GM23338 (cell line): ENCODE results near the gene ART1.
"Not testable (repeated sequence)": the region's sequence is repeated elsewhere in the genome, so short reads cannot be mapped to it uniquely, and the experiment has no call there.

Experiments used
- CREB1 ChIP-seq: fragments of 250-450 bp; sonication (Bioruptor Pico); IDR thresholded peaks from 2 replicates; pipeline ENCODE4 v1.5.0; 2020; ENCODE audit warnings: low read depth, mild to moderate bottlenecking, moderate library complexity
- CTCF ChIP-seq, 2 experiments: fragments of 200-600 bp in 1 of 2; sonication (generic) in 1 of 2; conservative IDR thresholded peaks; 2 replicates each; pipeline versions ENCODE4 v1.5.1 to v1.6.1; 2016 to 2017; ENCODE audit warnings: antibody characterized with exemption in 2 of 2, low read depth in 2 of 2, mild to moderate bottlenecking in 2 of 2, moderate library complexity in 1 of 2
- EZH2 ChIP-seq: fragments of 200-600 bp; sonication (generic); IDR thresholded peaks from one replicate; pipeline ENCODE4 v1.8.0; 2017; ENCODE audit warnings: antibody characterized with exemption, mild to moderate bottlenecking, low read depth; ENCODE audit not compliant: unreplicated experiment
- EZH2phosphoT487 ChIP-seq: fragments of 200-600 bp; sonication (generic); IDR thresholded peaks from one replicate; pipeline ENCODE4 v1.8.1; 2018; ENCODE audit warnings: antibody characterized with exemption; ENCODE audit not compliant: unreplicated experiment
- JUNB ChIP-seq: IDR thresholded peaks from one replicate; pipeline ENCODE4 v1.6.1; 2016; ENCODE audit warnings: antibody characterized with exemption; ENCODE audit not compliant: unreplicated experiment
- POLR2AphosphoS5 ChIP-seq: IDR thresholded peaks from 2 replicates; pipeline ENCODE4 v1.6.1; 2016; ENCODE audit warnings: antibody characterized with exemption, low read depth
- STAT1 ChIP-seq: IDR thresholded peaks from one replicate; pipeline ENCODE4 v1.6.1; 2016; ENCODE audit warnings: antibody characterized with exemption; ENCODE audit not compliant: unreplicated experiment
- ZNF462 ChIP-seq: fragments of 250-450 bp; sonication (Bioruptor Pico); IDR thresholded peaks from 2 replicates; pipeline ENCODE4 v1.5.0; 2020; ENCODE audit warnings: mild to moderate bottlenecking, moderate library complexity

GRCh38 chr11:3643102-3643546, 1.8 kb upstream of the ART1 start:
- TF ChIP-seq POLR2AphosphoS5; CTCF (conservative IDR thresholded peaks at IDR 0.05; ENCODE audit: low read depth in 2 of 2); STAT1; EZH2; EZH2phosphoT487; JUNB; ZNF462 (CRISPR knock-in tag); CREB1 (CRISPR knock-in tag): not testable (repeated sequence)
